HepG2 (cell line): Measurements from ENCODE around the gene C1orf35. TPM values are rescaled to one million over a fixed set of nuclear protein-coding genes. Genes with fewer than 3 reads are reported as not detected.

Experiments used
- AKNA ChIP-seq: sonication (generic); formaldehyde crosslinking; IDR thresholded peaks from 2 replicates; pipeline ENCODE4 v1.4.0; 2020; ENCODE audit warnings: missing genetic modification reagents, borderline replicate concordance
- ARNT ChIP-seq: fragments of 450-650 bp; IDR thresholded peaks from 2 replicates; pipeline ENCODE4 v1.6.1; 2017
- ATF1 ChIP-seq: IDR thresholded peaks from 2 replicates; pipeline ENCODE4 v1.6.1; 2016; ENCODE audit warnings: mild to moderate bottlenecking, control low read depth
- ATF5 ChIP-seq: sonication (generic); formaldehyde crosslinking; IDR thresholded peaks from 2 replicates; pipeline ENCODE4 v1.4.0; 2020; ENCODE audit warnings: mild to moderate bottlenecking, low read depth, missing genetic modification reagents
- BCL3 ChIP-seq: sonication (generic); formaldehyde crosslinking; IDR thresholded peaks from 2 replicates; pipeline ENCODE4 v1.5.1; 2020; ENCODE audit warnings: mild to moderate bottlenecking, missing genetic modification reagents, moderate library complexity
- BORCS8-MEF2B ChIP-seq: sonication (generic); formaldehyde crosslinking; IDR thresholded peaks from 2 replicates; pipeline ENCODE4 v1.8.0; 2022; ENCODE audit warnings: mild to moderate bottlenecking, missing genetic modification reagents
- DNMT1 ChIP-seq: sonication (generic); formaldehyde crosslinking; IDR thresholded peaks from 2 replicates; pipeline ENCODE4 v1.5.1; 2020; ENCODE audit warnings: mild to moderate bottlenecking, missing genetic modification reagents
- EP300 ChIP-seq, 3 experiments: sonication (generic) in 1 of 3; formaldehyde crosslinking in 1 of 3; IDR thresholded peaks; 2 replicates each; pipeline versions ENCODE4 v1.5.1 to v1.6.1; 2011 to 2020; ENCODE audit warnings: low read depth in 2 of 3, low read length in 2 of 3, borderline replicate concordance in 1 of 3, improper control_type of control experiment in 1 of 3, mild to moderate bottlenecking in 1 of 3, missing genetic modification reagents in 1 of 3, moderate library complexity in 1 of 3
- HCFC1 ChIP-seq: fragments of 150-350 bp; IDR thresholded peaks from 2 replicates; pipeline ENCODE4 v1.6.1; 2014; ENCODE audit warnings: low read depth, low read length
- IRF2 ChIP-seq: IDR thresholded peaks from 2 replicates; pipeline ENCODE4 v1.6.1; 2018; ENCODE audit warnings: missing genetic modification reagents, missing compliant biosample characterization
- KDM6A ChIP-seq: IDR thresholded peaks from 2 replicates; pipeline ENCODE4 v1.6.1; 2016; ENCODE audit warnings: low read depth
- MBNL3 ChIP-seq: fragments of 250-450 bp; sonication (Bioruptor Pico); conservative IDR thresholded peaks from 2 replicates; pipeline ENCODE4 v1.8.0; 2022; ENCODE audit warnings: mild to moderate bottlenecking, inconsistent platforms
- ONECUT2 ChIP-seq: sonication (generic); formaldehyde crosslinking; IDR thresholded peaks from 2 replicates; pipeline ENCODE4 v1.4.0; 2020; ENCODE audit warnings: missing genetic modification reagents
- PREB ChIP-seq: sonication (generic); formaldehyde crosslinking; IDR thresholded peaks from 2 replicates; pipeline ENCODE4 v1.4.0; 2020; ENCODE audit warnings: missing genetic modification reagents
- TEAD3 ChIP-seq: optimal IDR thresholded peaks from 2 replicates; pipeline ENCODE3; 2016; ENCODE audit warnings: borderline replicate concordance
- ZC3H4 ChIP-seq: sonication (generic); formaldehyde crosslinking; IDR thresholded peaks from 2 replicates; pipeline ENCODE4 v1.4.0; 2020; ENCODE audit warnings: missing genetic modification reagents, borderline replicate concordance
- ZNF34 ChIP-seq: sonication (generic); formaldehyde crosslinking; IDR thresholded peaks from 2 replicates; pipeline ENCODE4 v1.4.0; 2020; ENCODE audit warnings: mild to moderate bottlenecking, missing genetic modification reagents, borderline replicate concordance
- ZNF350 ChIP-seq: sonication (generic); formaldehyde crosslinking; IDR thresholded peaks from 2 replicates; pipeline ENCODE4 v1.4.0; 2020; ENCODE audit warnings: mild to moderate bottlenecking, low read depth, missing genetic modification reagents, borderline replicate concordance
- ZNF44 ChIP-seq: sonication (generic); formaldehyde crosslinking; IDR thresholded peaks from 2 replicates; pipeline ENCODE4 v1.5.1; 2020; ENCODE audit warnings: mild to moderate bottlenecking, missing genetic modification reagents
- ZNF543 ChIP-seq: sonication (generic); formaldehyde crosslinking; IDR thresholded peaks from 2 replicates; pipeline ENCODE4 v1.4.0; 2020; ENCODE audit warnings: mild to moderate bottlenecking, missing genetic modification reagents
- ZNF644 ChIP-seq: IDR thresholded peaks from 2 replicates; pipeline ENCODE4 v1.6.1; 2016; ENCODE audit warnings: low read depth
- polyA plus RNA-seq, 8 experiments: library from polyadenylated mRNA; depleted of rRNA in 3 of 8; stranded (reverse) in 7 of 8; unstranded in 1 of 8; fragments of >200 nt; fragmentation: Illumina TruSeq in 4 of 8; extraction: Trizol in 4 of 8; gene quantifications; 2 replicates each; pipeline versions ENCODE4 v1.2.1 to v1.2.3, GENCODE V29; 2011 to 2016; ENCODE audit warnings: low read depth in 4 of 8, missing spikeins in 1 of 8, mixed read lengths in 1 of 8; ENCODE audit not compliant: insufficient read depth in 1 of 8
- total RNA-seq, 5 experiments: library from RNA; depleted of rRNA; stranded (reverse); fragments of >200 nt; fragmentation: Illumina TruSeq; extraction: Trizol; gene quantifications; 2 replicates each; pipeline ENCODE4 v1.2.3, GENCODE V29; 2016; ENCODE audit warnings: low read depth in 1 of 5

C1orf35 gene
- total and polyA plus RNA-seq, 2 of the 13 experiments (the other 11 are each of a cell fraction or from before 2014, with no cell fraction given): 8.1 to 19.3 TPM

GRCh38 chr1:228109073-228109961 is 6.2 kb upstream of the C1orf35 start, which contains the start of gene MRPL55 (continued):
- TF ChIP-seq AKNA (CRISPR knock-in tag): no peak
- no peak for TF ChIP-seq PREB (CRISPR knock-in tag)
- TF ChIP-seq HCFC1: peak; percentile 83
- TF ChIP-seq ZC3H4 (CRISPR knock-in tag): no peak
- TF ChIP-seq BORCS8-MEF2B (CRISPR knock-in tag): peak; percentile 82; the same call in 1 of the 2 replicates
- no peak for TF ChIP-seq MBNL3
- TF ChIP-seq DNMT1 (CRISPR knock-in tag): no peak; the same call in 1 of the 2 replicates
- TF ChIP-seq ZNF350 (CRISPR knock-in tag): peak; percentile 85
- TF ChIP-seq IRF2 (CRISPR knock-in tag): peak; percentile 95
- TF ChIP-seq KDM6A (CRISPR knock-in tag): peak; percentile 17; the same call in 1 of the 2 replicates
- TF ChIP-seq ATF5 (CRISPR knock-in tag): no peak; the same call in 1 of the 2 replicates
- TF ChIP-seq EP300 (IDR thresholded peaks at IDR 0.05; ENCODE audit: low read depth in 2 of 2, low read length in 2 of 2): peak; percentile 5 to 29; a peak in 1 of 4 replicates
- 0 out of 2 replicates have a peak, but pooled peaks have one; percentile 38 for TF ChIP-seq EP300 (CRISPR knock-in tag; IDR thresholded peaks at IDR 0.05; ENCODE audit: borderline replicate concordance)
- no peak for TF ChIP-seq ZNF644 (CRISPR knock-in tag)
- peak; percentile 87 for TF ChIP-seq TEAD3
- TF ChIP-seq ATF1 (CRISPR knock-in tag): peak; percentile 99
- no peak for TF ChIP-seq ARNT
- peak; percentile 95 for TF ChIP-seq ZNF44 (CRISPR knock-in tag)
- TF ChIP-seq ZNF543 (CRISPR knock-in tag): peak; percentile 25; the same call in 1 of the 2 replicates
- 0 out of 2 replicates have a peak, but pooled peaks have one; percentile 61 for TF ChIP-seq ZNF34
- TF ChIP-seq ONECUT2 (CRISPR knock-in tag): no peak
- TF ChIP-seq BCL3 (CRISPR knock-in tag): peak; percentile 87
